ENCODE measurements around the gene CLSTN2.

Gene CLSTN2

GRCh38 chr3:140529096-140529495 is 594.1 kb downstream of the CLSTN2 start:
- DNase-seq: no peak

- DNase-seq: no peak
These were observed 594.6 kb downstream of the CLSTN2 start for GRCh38 chr3:140529558-140529957.

GRCh38 chr3:140530131-140530530 is 595.1 kb downstream of the CLSTN2 start:
- DNase-seq: no peak

GRCh38 chr3:140530603-140531002 is 595.6 kb downstream of the CLSTN2 start:
- no peak for DNase-seq

- no peak for DNase-seq
These were observed 597.9 kb downstream of the CLSTN2 start for GRCh38 chr3:140532793-140533330.

- DNase-seq: no peak
These were observed 602.1 kb downstream of the CLSTN2 start for GRCh38 chr3:140536926-140537726.

- no peak for DNase-seq
These were observed 602.7 kb downstream of the CLSTN2 start for GRCh38 chr3:140537727-140538082.

- no peak for DNase-seq
These were observed 605.3 kb downstream of the CLSTN2 start for GRCh38 chr3:140540262-140540661.

- no peak for DNase-seq
These were observed 607.1 kb downstream of the CLSTN2 start for GRCh38 chr3:140541975-140542653.

GRCh38 chr3:140545197-140545596 is 610.2 kb downstream of the CLSTN2 start:
- no peak for DNase-seq

- no peak for DNase-seq
These were observed 610.8 kb downstream of the CLSTN2 start for GRCh38 chr3:140545756-140546155.

GRCh38 chr3:140546649-140547048 is 611.7 kb downstream of the CLSTN2 start:
- DNase-seq: no peak

- DNase-seq: no peak
These were observed 617.4 kb downstream of the CLSTN2 start for GRCh38 chr3:140552403-140552802.

- no peak for DNase-seq
These were observed 617.9 kb downstream of the CLSTN2 start for GRCh38 chr3:140552898-140553297.

- DNase-seq: no peak
These were observed 618.6 kb downstream of the CLSTN2 start for GRCh38 chr3:140553591-140553990.

- DNase-seq: no peak
These were observed 620.7 kb downstream of the CLSTN2 start for GRCh38 chr3:140555666-140556065.

GRCh38 chr3:140557476-140557875 is 622.5 kb downstream of the CLSTN2 start:
- DNase-seq: no peak

GRCh38 chr3:140559546-140559945 is 624.6 kb downstream of the CLSTN2 start:
- no peak for DNase-seq

- no peak for DNase-seq
These were observed 628.3 kb downstream of the CLSTN2 start for GRCh38 chr3:140563206-140563760.

- DNase-seq: no peak
These were observed 633.1 kb downstream of the CLSTN2 start for GRCh38 chr3:140568131-140568530.

GRCh38 chr3:140568842-140569520 is 634.0 kb downstream of the CLSTN2 start:
- no peak for DNase-seq

GRCh38 chr3:140570602-140571001 is 635.6 kb downstream of the CLSTN2 start:
- no peak for DNase-seq

GRCh38 chr3:140571836-140572235 is 636.9 kb downstream of the CLSTN2 start:
- no peak for DNase-seq

Data from activated CD4-positive, alpha-beta T cell treated with anti-CD3 and anti-CD28 coated beads, Interleukin-2, Interleukin-6, amounts not matched to agents 100 ng/mL and 50 ng/mL, durations not matched to agents 16 hours and 8 hours (primary cell).